Articular chondrocyte of knee joint (primary cell): Measurements from ENCODE around the gene HAVCR1. TPM values are rescaled to one million over a fixed set of nuclear protein-coding genes. Genes with fewer than 3 reads are reported as not detected.

Experiments used
- total RNA-seq: library from RNA; depleted of rRNA; stranded (reverse); fragments of >200 nt; gene quantifications from 2 replicates; pipeline ENCODE4 v1.2.3, GENCODE V29; 2012

HAVCR1 gene
- total RNA-seq: 0.11 TPM in 1 of 2 replicates, not detected in the other

GRCh38 chr5:157059093-157059539 lies at the start of gene HAVCR1:
Gene HAVCR1, minus strand, starts transcription at chr5:157059116. Its CDS starts 1,173 bp downstream, at chr5:157057943.

Other genes starting within 250 kb of the HAVCR1 start
- 0.22 TPM in 1 of 2 replicates, not detected in the other for gene PPP1R2B, start 208.8 kb downstream of the HAVCR1 start, total RNA-seq
- gene TIMD4, start 95.9 kb downstream of the HAVCR1 start, total RNA-seq: not detected in 2 replicates
- 0.26 and 0.43 TPM in 2 replicates for gene HAVCR2, start 49.9 kb upstream of the HAVCR1 start, total RNA-seq
- gene MED7, start 83.7 kb upstream of the HAVCR1 start, total RNA-seq: 12.2 and 13.2 TPM in 2 replicates
- gene GARIN3, start 107.1 kb upstream of the HAVCR1 start, total RNA-seq: not detected in 2 replicates
- under 0.01 and 0.65 TPM in 2 replicates for gene ITK, start 121.7 kb upstream of the HAVCR1 start, total RNA-seq
- gene CYFIP2, start 207.0 kb upstream of the HAVCR1 start, total RNA-seq: 2.5 and 8.6 TPM in 2 replicates